Smooth muscle cell (in vitro differentiated cells): ENCODE results near the gene MRPL14. TPM values are rescaled to one million over a fixed set of nuclear protein-coding genes. Genes with fewer than 3 reads are reported as not detected.

Experiments used
- DNase-seq: peaks from one replicate; lab custom pipeline; 2025; ENCODE audit not compliant: unreplicated experiment; lab: John Stamatoyannopoulos, UW
- H2AFZ ChIP-seq: fragments of 200-600 bp; sonication (generic); 2 replicates; pipeline ENCODE4 v1.6.0; 2016; ENCODE audit warnings: antibody characterized with exemption, low read depth, mild to moderate bottlenecking
- H3F3A ChIP-seq: fragments of 200-600 bp; sonication (generic); 2 replicates; pipeline ENCODE4 v1.6.0; 2017; ENCODE audit warnings: antibody characterized with exemption, low read depth
- H3K27ac ChIP-seq: fragments of 200-600 bp; sonication (generic); 2 replicates; pipeline ENCODE4 v1.5.1; 2016; ENCODE audit warnings: low read depth, mild to moderate bottlenecking
- H3K27me3 ChIP-seq: fragments of 200-600 bp; sonication (generic); 2 replicates; pipeline ENCODE4 v1.6.1; 2016; ENCODE audit warnings: low read depth, mild to moderate bottlenecking
- H3K36me3 ChIP-seq: fragments of 200-600 bp; sonication (generic); 2 replicates; pipeline ENCODE4 v1.5.1; 2016; ENCODE audit warnings: low read depth
- H3K4me1 ChIP-seq: fragments of 200-600 bp; sonication (generic); 2 replicates; pipeline ENCODE4 v1.5.1; 2016; ENCODE audit warnings: low read depth
- H3K4me2 ChIP-seq: fragments of 200-600 bp; sonication (generic); 2 replicates; pipeline ENCODE4 v1.6.0; 2016; ENCODE audit warnings: mild to moderate bottlenecking
- H3K4me3 ChIP-seq: fragments of 200-600 bp; sonication (generic); 2 replicates; pipeline ENCODE4 v1.5.1; 2016; ENCODE audit warnings: mild to moderate bottlenecking
- H3K79me2 ChIP-seq: fragments of 200-600 bp; sonication (generic); 2 replicates; pipeline ENCODE4 v1.6.0; 2016; ENCODE audit warnings: low read depth, mild to moderate bottlenecking
- H3K9ac ChIP-seq: fragments of 200-600 bp; sonication (generic); 2 replicates; pipeline ENCODE4 v1.6.0; 2016; ENCODE audit warnings: low read depth
- H3K9me3 ChIP-seq: fragments of 200-600 bp; sonication (generic); replicated peaks from 2 replicates; pipeline ENCODE4 v1.5.1; 2016; ENCODE audit warnings: low read depth
- H4K20me1 ChIP-seq: fragments of 200-600 bp; sonication (generic); 2 replicates; pipeline ENCODE4 v1.6.0; 2016; ENCODE audit warnings: low read depth
- WGBS: methylation state at CpG from one replicate; pipeline ENCODE4 v1.1.7; 2016; ENCODE audit warnings: low lambda C conversion rate; 5-methylcytosine and 5-hydroxymethylcytosine counted together
- polyA plus RNA-seq: library from polyadenylated mRNA; unstranded; fragments of >200 nt; fragmentation: Nextera tagmentation; extraction: Ambion mirVana; gene quantifications from 2 replicates; pipeline ENCODE4 v1.2.1, GENCODE V29; 2016
- total RNA-seq: library from RNA; depleted of rRNA; stranded (reverse); fragments of >200 nt; gene quantifications from 2 replicates; pipeline ENCODE4 v1.2.3, GENCODE V29; 2014
- TF ChIP-seq, protein P1 (sequence below): fragments of 200-600 bp; sonication (generic); IDR thresholded peaks from 2 replicates; pipeline ENCODE4 v1.5.1; 2017; ENCODE audit warnings: borderline replicate concordance, mild to moderate bottlenecking, antibody characterized with exemption; ENCODE audit not compliant: insufficient read depth, poor library complexity, severe bottlenecking

Gene MRPL14
- total and polyA plus RNA-seq, 2 experiments from 2014 or later, result 53.4 to 97.9 TPM

DNA sequence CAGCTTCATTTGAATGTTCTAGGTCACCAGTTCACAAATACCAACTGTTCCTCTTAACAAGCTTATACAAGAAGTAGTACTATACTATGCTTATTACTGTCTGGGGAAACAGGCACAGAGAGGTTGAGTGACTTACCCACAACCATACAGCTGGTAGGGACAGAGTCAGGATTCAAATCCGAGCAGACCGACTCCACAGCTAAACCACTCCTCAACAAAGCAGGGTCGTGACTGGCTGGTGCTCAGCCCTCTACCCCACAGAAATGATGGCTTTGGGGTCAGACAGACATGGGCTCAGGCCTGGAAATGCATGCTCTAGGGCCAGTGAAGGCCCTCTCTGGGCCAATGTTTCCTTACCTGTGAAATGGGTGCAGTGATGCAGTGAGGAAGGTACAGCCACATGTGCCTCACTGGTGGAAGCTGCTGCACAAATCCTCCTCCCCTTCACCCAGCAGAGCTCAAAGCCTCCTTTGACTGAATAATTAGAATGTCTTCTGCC, 63.6 kb downstream of the MRPL14 start:
- Histone ChIP-seq H3K4me2 (peak overlapping the region; percentile 45), H3K9ac (peak overlapping the region; percentile 76), H3K4me1 (peaks cover 17% of the 10 kb centered on the region), H3K4me3 (no peak overlapping the region), H4K20me1 (no peaks in the 10 kb centered on the region), H3F3A (peaks cover 22% of the 10 kb centered on the region), H3K9me3 (no peaks in the 10 kb centered on the region), H2AFZ (no peak overlapping the region), H3K27me3 (no peaks in the 10 kb centered on the region), H3K27ac (peak overlapping the region; percentile 96), H3K79me2 (no peaks in the 10 kb centered on the region), H3K36me3 (no peaks in the 10 kb centered on the region)
- WGBS, result 89% methylated on average over 3 of the region's 3 CpGs
- no peak for DNase-seq
- TF ChIP-seq, protein P1, sequence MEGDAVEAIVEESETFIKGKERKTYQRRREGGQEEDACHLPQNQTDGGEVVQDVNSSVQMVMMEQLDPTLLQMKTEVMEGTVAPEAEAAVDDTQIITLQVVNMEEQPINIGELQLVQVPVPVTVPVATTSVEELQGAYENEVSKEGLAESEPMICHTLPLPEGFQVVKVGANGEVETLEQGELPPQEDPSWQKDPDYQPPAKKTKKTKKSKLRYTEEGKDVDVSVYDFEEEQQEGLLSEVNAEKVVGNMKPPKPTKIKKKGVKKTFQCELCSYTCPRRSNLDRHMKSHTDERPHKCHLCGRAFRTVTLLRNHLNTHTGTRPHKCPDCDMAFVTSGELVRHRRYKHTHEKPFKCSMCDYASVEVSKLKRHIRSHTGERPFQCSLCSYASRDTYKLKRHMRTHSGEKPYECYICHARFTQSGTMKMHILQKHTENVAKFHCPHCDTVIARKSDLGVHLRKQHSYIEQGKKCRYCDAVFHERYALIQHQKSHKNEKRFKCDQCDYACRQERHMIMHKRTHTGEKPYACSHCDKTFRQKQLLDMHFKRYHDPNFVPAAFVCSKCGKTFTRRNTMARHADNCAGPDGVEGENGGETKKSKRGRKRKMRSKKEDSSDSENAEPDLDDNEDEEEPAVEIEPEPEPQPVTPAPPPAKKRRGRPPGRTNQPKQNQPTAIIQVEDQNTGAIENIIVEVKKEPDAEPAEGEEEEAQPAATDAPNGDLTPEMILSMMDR, result no peak

Other genes starting within 250 kb of the MRPL14 start
- gene TMEM63B, start 102 bp upstream of the MRPL14 start, total RNA-seq, result 16.0 and 21.2 TPM in 2 replicates
- 10.8 and 15.8 TPM in 2 replicates for gene TMEM63B, start 102 bp upstream of the MRPL14 start, polyA plus RNA-seq
- gene CAPN11, start 31.4 kb upstream of the MRPL14 start, total RNA-seq, result not detected in 2 replicates
- 0.31 TPM in 1 of 2 replicates, not detected in the other for gene CAPN11, start 31.4 kb upstream of the MRPL14 start, polyA plus RNA-seq
- not detected in 2 replicates for gene MYMX, start 89.5 kb upstream of the MRPL14 start, total RNA-seq
- gene MYMX, start 89.5 kb upstream of the MRPL14 start, polyA plus RNA-seq, result not detected in 2 replicates
- gene SLC29A1, start 96.1 kb upstream of the MRPL14 start, total RNA-seq, result 7.3 and 8.0 TPM in 2 replicates
- gene SLC29A1, start 96.1 kb upstream of the MRPL14 start, polyA plus RNA-seq, result 7.4 and 8.1 TPM in 2 replicates
- gene HSP90AB1, start 119.6 kb upstream of the MRPL14 start, total RNA-seq, result 736 and 781 TPM in 2 replicates
- gene HSP90AB1, start 119.6 kb upstream of the MRPL14 start, polyA plus RNA-seq, result 408 TPM in 2 replicates
- 68.6 and 78.0 TPM in 2 replicates for gene SLC35B2, start 130.1 kb upstream of the MRPL14 start, total RNA-seq
- gene SLC35B2, start 130.1 kb upstream of the MRPL14 start, polyA plus RNA-seq, result 112 and 117 TPM in 2 replicates
- gene NFKBIE, start 138.1 kb upstream of the MRPL14 start, total RNA-seq, result 7.0 and 11.4 TPM in 2 replicates
- 11.3 and 12.3 TPM in 2 replicates for gene NFKBIE, start 138.1 kb upstream of the MRPL14 start, polyA plus RNA-seq
- 0.04 TPM in 1 of 2 replicates, not detected in the other for gene TMEM151B, start 143.0 kb upstream of the MRPL14 start, total RNA-seq
- gene TMEM151B, start 143.0 kb upstream of the MRPL14 start, polyA plus RNA-seq, result not detected in 2 replicates
- 7.5 and 8.6 TPM in 2 replicates for gene AARS2, start 185.9 kb upstream of the MRPL14 start, total RNA-seq
- 15.1 and 21.5 TPM in 2 replicates for gene AARS2, start 185.9 kb upstream of the MRPL14 start, polyA plus RNA-seq
- not detected in 2 replicates for gene SPATS1, start 215.2 kb upstream of the MRPL14 start, total RNA-seq
- not detected in 2 replicates for gene SPATS1, start 215.2 kb upstream of the MRPL14 start, polyA plus RNA-seq